Nasal cavity respiratory epithelium epithelial cell of viscerocranial mucosa (primary cell): ENCODE measurements around the gene SLC23A1. TPM values are rescaled to one million over a fixed set of nuclear protein-coding genes. Genes with fewer than 3 reads are reported as not detected.

ENCODE experiments used
- total RNA-seq: library from RNA; depleted of rRNA; stranded (reverse); fragments of >200 nt; gene quantifications from 2 replicates; pipeline ENCODE4 v1.2.3, GENCODE V29; 2014

SLC23A1 gene
- total RNA-seq, result under 0.01 TPM in 1 of 2 replicates, not detected in the other

DNA sequence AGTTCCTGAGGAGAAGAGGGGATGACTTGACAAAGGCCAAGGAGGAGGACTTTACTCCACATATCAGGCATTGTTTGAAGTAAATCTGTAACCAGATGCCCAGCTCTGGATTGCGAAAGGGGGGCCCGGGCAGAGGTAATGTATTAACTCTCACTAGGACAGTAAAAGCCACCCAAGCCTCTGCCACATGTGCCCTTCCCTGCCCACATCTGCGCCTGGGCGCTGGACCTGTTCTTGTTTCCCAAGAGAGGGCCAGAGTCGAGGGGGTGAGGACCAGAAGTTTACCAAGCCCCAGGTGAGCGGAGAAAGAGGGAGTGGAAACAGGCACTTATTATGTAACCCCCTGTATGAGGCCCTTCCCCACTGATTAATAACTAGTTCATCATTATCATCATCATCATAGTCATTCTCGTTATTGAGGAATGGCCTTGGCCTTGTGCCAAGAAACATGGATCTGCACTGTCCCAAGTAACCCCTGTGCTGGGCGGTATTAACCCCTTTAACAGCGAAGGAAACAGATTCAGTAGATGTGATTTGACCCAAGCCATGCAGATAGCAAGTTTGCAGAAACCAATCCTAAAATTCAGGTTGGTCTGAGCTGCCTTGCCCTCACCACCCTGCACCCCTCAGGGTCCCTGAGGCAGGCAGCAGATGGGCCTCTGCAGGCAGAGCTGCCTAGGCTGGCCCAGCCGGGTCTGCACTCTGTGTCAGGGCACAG, at the start of gene SLC23A1:
Gene SLC23A1, minus strand, starts transcription at position 23 of the 718 bp plus-strand sequence. CDS start 44 bp downstream, outside the sequence.

DNA sequence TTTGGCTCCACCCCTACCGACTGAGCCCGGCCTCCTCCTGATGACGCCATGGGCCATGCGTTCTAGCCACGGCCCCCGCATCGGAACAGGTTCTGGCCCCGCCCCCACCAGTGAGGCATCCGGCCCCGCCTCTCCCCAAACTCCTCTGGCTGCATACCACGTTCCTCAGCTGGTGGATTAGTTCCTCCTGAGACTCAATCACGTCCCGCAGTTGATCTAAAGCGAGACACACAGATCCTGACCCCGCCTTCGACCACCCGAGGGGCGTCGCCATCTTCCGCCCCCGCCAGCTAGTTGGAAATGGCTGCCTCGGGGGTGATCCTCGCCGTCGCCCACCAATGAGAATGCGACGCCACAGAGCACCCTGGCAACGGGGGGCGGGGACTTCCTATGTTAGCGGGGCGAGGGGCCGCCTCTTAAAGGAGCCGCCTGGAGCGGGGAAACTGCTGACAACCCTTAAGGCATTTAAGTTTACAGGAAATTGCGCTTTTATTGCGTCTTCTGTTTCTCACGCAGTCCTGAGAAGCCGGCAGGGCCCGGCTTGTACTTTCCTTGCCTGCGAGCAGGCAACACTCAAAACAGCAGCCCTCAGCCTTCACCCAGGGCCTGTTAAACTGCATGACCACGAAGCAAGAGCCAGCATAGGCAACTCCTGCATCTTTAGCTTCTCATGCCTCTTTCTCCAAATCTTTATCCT, 20.8 kb upstream of the SLC23A1 start, which contains the start of gene SPATA24:
Gene SPATA24, minus strand, starts transcription at position 303 of the 697 bp plus-strand sequence. Its CDS starts 29 bp downstream, at position 274.

DNA sequence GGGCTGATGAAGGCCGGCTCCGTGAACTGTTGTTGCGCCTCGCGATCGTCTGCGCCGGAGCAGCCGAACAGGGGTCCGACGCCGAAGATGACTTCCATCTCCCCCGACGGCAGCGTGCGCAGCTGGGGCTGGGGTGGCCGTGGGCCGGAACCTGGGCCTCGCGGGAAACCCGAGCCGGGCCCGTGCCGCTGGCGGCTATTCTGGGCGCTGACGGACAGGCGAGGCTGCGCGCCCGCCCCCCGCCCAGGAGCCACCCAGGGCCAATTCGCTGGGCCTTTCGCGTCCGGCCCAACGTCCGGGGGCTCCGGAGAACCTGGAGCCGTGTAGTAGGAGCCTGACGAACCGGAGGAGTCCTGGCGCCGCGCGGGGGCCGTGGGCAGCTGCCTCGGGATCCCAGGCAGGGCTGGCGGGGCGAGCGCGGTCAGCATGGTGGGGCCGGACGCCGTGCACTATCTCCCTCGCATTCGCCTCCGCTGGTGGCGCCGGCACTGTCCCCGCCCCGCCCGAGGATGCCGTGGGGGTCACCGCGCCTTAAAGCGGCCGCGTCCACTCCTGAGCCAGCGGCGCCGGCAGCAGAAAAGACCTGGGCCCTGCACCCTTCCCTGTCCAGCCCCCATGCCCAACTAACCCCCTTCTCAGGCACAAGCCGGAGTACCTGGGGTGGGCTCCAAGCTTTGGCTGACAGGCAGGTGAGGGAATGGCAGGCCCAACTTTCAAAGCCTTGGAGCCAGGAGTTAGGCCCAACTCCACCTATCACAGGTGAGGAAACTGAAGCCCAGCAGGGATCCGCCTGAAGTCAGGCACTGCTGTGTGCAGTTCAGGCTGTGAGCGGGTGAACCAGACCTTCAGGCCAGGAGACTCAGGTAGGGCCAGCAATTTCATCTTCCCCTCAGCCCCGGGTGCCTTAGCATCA, 11.8 kb upstream of the SLC23A1 start, which contains the start of gene PROB1:
Gene PROB1, minus strand, starts transcription at position 451 of the 913 bp plus-strand sequence. Its CDS starts 23 bp downstream, at position 428.

DNA sequence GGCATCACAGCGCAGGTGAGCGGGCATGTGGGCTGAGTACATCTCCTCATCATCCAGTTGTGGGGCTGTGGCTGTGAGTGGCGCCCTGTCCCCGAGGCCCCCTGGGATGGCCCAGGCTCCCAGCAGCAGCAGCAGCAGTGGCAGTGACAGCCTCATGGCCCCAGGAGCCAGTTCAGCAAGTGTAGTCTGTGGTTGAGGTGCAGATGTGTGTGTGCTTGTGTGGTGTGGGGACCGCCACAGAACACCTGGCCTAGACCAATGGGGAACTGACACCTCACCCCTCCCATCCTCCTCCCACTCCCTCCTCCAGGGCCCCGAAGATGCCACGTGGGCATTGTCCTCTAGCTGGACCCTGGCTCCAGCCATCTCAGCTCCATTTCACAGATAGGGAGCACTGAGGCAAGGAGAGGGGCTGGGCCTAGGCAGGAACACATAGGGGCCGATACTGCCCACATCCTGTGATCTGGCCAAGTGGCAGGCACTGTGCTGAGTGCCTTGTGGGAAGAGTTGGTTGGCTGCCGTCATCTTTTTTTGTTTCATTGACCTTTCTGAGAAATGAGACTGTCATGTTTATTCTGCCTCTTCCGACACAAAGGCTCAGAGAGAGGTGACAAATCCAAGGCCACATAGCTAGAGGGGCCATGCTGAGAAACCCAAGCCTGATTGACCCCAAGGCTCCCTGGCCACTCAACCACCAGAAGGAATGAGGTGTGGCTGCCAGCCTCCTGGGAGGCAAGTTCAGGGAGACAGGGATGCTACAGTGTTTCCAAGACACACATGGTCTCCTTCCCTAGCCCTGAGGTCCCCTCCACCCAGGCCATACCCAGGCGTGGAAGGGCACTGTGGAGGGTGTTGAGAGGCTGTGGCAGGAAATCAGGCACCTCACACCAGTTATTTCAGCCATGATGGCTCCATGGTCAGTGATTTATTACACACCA, 6.9 kb upstream of the SLC23A1 start, which contains the start of gene MZB1:
Gene MZB1, minus strand, starts transcription at position 213 of the 938 bp plus-strand sequence. Its CDS starts 57 bp downstream, at position 156.

DNA sequence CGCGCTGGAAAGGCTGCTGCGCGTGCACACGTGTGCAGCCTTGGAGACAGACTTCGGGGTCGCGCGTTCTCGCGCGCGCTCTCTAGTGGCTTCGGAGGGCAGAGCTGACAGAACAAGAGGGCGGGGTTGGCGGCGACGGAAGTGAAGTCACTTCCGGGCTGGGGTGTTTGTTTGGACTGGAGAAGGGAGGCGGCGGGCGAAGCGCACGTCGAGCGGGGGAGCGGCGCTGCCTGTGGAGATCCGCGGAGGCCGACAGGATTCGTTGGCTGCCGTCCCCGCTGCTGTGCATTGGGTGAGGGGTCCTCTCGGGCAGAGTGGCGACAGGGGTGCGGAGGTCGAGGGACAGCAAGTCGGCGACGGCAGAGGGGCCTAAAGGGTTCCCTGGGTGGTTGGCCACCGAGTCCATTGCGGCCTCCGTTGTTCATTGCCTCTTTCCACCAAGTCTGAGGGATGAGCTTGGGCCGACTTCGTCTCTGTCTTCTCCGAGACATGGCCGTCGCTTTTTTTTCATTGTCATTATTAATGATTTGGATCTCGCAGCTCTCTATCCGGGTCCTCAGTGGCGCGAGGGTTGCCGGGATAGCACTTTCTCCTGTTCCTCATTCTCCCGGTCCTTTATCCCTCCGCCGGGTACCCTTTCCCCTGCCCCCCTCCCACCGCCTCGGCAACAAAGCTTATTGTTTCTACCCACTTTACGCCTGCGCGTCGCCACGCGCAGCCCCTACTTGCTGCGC, 41.2 kb downstream of the SLC23A1 start, which contains the start of gene PAIP2:
Gene PAIP2, plus strand, starts transcription at position 166 of the 734 bp plus-strand sequence. CDS start 21,931 bp downstream, outside the sequence.

Other genes with a start within 250 kb of the SLC23A1 start
- 66.1 and 94.7 TPM in 2 replicates for gene SIL1, start 184.9 kb downstream of the SLC23A1 start, total RNA-seq
- gene MATR3, start 89.6 kb downstream of the SLC23A1 start, total RNA-seq, result 186 and 265 TPM in 2 replicates
- 52.5 and 92.6 TPM in 2 replicates for gene PAIP2, start 41.4 kb downstream of the SLC23A1 start, total RNA-seq
- 0.07 and 0.34 TPM in 2 replicates for gene MZB1, start 6.6 kb upstream of the SLC23A1 start, total RNA-seq
- gene PROB1, start 11.8 kb upstream of the SLC23A1 start, total RNA-seq, result 0.78 and 1.4 TPM in 2 replicates
- gene SPATA24, start 20.8 kb upstream of the SLC23A1 start, total RNA-seq, result 4.1 and 4.4 TPM in 2 replicates
- gene DNAJC18, start 56.2 kb upstream of the SLC23A1 start, total RNA-seq, result 1.4 and 3.8 TPM in 2 replicates
- gene ECSCR, start 79.4 kb upstream of the SLC23A1 start, total RNA-seq, result not detected in 2 replicates
- gene SMIM33, start 87.7 kb upstream of the SLC23A1 start, total RNA-seq, result not detected in 2 replicates
- gene STING1, start 99.5 kb upstream of the SLC23A1 start, total RNA-seq, result 3.4 and 11.2 TPM in 2 replicates
- gene UBE2D2, start 178.0 kb upstream of the SLC23A1 start, total RNA-seq, result 46.6 and 50.2 TPM in 2 replicates